HL-60/S4 treated with retinoic acid at 250 ng/mL for 4 days and 3 days (cell line): ENCODE measurements around the gene GABRB1.
"Not testable (repeated sequence)": the region's sequence is repeated elsewhere in the genome, so short reads cannot be mapped to it uniquely, and the experiment has no call there.

ENCODE experiments used
- in situ Hi-C: fragments of 300-500 bp; cut with MboI; formaldehyde crosslinking; loops from 2 replicates; pipeline ENCODE4 v1.7.0; 2022; ENCODE audit warnings: low sequenced_read_pairs

The GABRB1 gene

GRCh38 chr4:47278631-47279030, 247.3 kb downstream of the GABRB1 start:
- in situ Hi-C loops = no loop called here

GRCh38 chr4:47287735-47288134, 256.4 kb downstream of the GABRB1 start:
- in situ Hi-C loops = no loop called here

- in situ Hi-C loops = no loop called here
Measured at GRCh38 chr4:47289805-47290204, 258.4 kb downstream of the GABRB1 start.

- in situ Hi-C loops = not testable (repeated sequence)
Measured at GRCh38 chr4:47290873-47291272, 259.5 kb downstream of the GABRB1 start.

GRCh38 chr4:47309165-47309564, 277.8 kb downstream of the GABRB1 start:
- in situ Hi-C loops = no loop called here

- in situ Hi-C loops = no loop called here
Measured at GRCh38 chr4:47312170-47312569, 280.8 kb downstream of the GABRB1 start.

- in situ Hi-C loops = no loop called here
Measured at GRCh38 chr4:47313384-47313783, 282.0 kb downstream of the GABRB1 start.

GRCh38 chr4:47315346-47315745, 284.0 kb downstream of the GABRB1 start:
- in situ Hi-C loops = no loop called here

GRCh38 chr4:47326025-47326424, 294.7 kb downstream of the GABRB1 start:
- in situ Hi-C loops = no loop called here

- in situ Hi-C loops = no loop called here
Measured at GRCh38 chr4:47330866-47331265, 299.5 kb downstream of the GABRB1 start.

- in situ Hi-C loops = no loop called here
Measured at GRCh38 chr4:47334652-47335051, 303.3 kb downstream of the GABRB1 start.

GRCh38 chr4:47337893-47338292, 306.5 kb downstream of the GABRB1 start:
- in situ Hi-C loops = no loop called here

GRCh38 chr4:47340914-47341313, 309.5 kb downstream of the GABRB1 start:
- in situ Hi-C loops = no loop called here

GRCh38 chr4:47342796-47343195, 311.4 kb downstream of the GABRB1 start:
- in situ Hi-C loops = no loop called here

- in situ Hi-C loops = no loop called here
Measured at GRCh38 chr4:47349326-47349725, 318.0 kb downstream of the GABRB1 start.

- in situ Hi-C loops = no loop called here
Measured at GRCh38 chr4:47355568-47355967, 324.2 kb downstream of the GABRB1 start.

GRCh38 chr4:47359891-47360290, 328.5 kb downstream of the GABRB1 start:
- in situ Hi-C loops = no loop called here

GRCh38 chr4:47367761-47368160, 336.4 kb downstream of the GABRB1 start:
- in situ Hi-C loops = no loop called here

GRCh38 chr4:47368211-47368610, 336.8 kb downstream of the GABRB1 start:
- in situ Hi-C loops = no loop called here

GRCh38 chr4:47372561-47372960, 341.2 kb downstream of the GABRB1 start:
- in situ Hi-C loops = no loop called here

- in situ Hi-C loops = no loop called here
Measured at GRCh38 chr4:47373174-47373573, 341.8 kb downstream of the GABRB1 start.

- in situ Hi-C loops = no loop called here
Measured at GRCh38 chr4:47373709-47374108, 342.3 kb downstream of the GABRB1 start.

- in situ Hi-C loops = no loop called here
Measured at GRCh38 chr4:47374477-47374876, 343.1 kb downstream of the GABRB1 start.
